Activated CD8-positive, alpha-beta T cell treated with anti-CD3 and anti-CD28 coated beads, Interleukin-2, amount 10 ng/mL, durations not matched to agents 7 days and 5 days (primary cell): Measurements from ENCODE around the gene RPS3. TPM values are rescaled to one million over a fixed set of nuclear protein-coding genes. Genes with fewer than 3 reads are reported as not detected.
"Not testable (repeated sequence)": the region's sequence is repeated elsewhere in the genome, so short reads cannot be mapped to it uniquely, and the experiment has no call there.

ENCODE experiments used
- ATAC-seq: fragments of 150-1000 bp; cut with Tn5 transposase; one replicate; pipeline ENCODE4 v1.10.0; 2021; ENCODE audit warnings: moderate library complexity
- CTCF ChIA-PET: fragments of 350-600 bp; sonication (Branson Sonifier 250); formaldehyde crosslinking; loops from one replicate; lab custom pipeline; 2021; ENCODE audit warnings: antibody characterized with exemption; lab: Charles Lee
- POLR2A ChIA-PET: fragments of 350-600 bp; sonication (Branson Sonifier 250); formaldehyde crosslinking; loops from one replicate; lab custom pipeline; 2021; ENCODE audit warnings: antibody characterized with exemption; lab: Charles Lee
- DNase-seq: peaks from one replicate; pipeline ENCODE4 v3.0.0-alpha.2; 2020
- H3K27ac Mint-ChIP-seq: one replicate; pipeline ENCODE4 v1.8.0; 2021; ENCODE audit warnings: mild to moderate bottlenecking, mixed read lengths
- H3K27me3 Mint-ChIP-seq: one replicate; pipeline ENCODE4 v1.8.0; 2021; ENCODE audit warnings: low read depth, mixed read lengths
- H3K36me3 Mint-ChIP-seq: one replicate; pipeline ENCODE4 v1.8.0; 2021; ENCODE audit warnings: low read depth, mixed read lengths
- H3K4me1 Mint-ChIP-seq: one replicate; pipeline ENCODE4 v1.8.0; 2021; ENCODE audit warnings: low read depth, mixed read lengths
- H3K4me3 Mint-ChIP-seq: one replicate; pipeline ENCODE4 v1.8.0; 2021; ENCODE audit warnings: mild to moderate bottlenecking, mixed read lengths
- H3K9me3 Mint-ChIP-seq: one replicate; pipeline ENCODE4 v1.8.0; 2022; ENCODE audit warnings: mixed read lengths; ENCODE audit not compliant: insufficient read depth
- total RNA-seq, 2 experiments: library from RNA; stranded (reverse); gene quantifications; one replicate each; pipeline ENCODE4 v1.2.3, GENCODE V29; 2021

Gene RPS3
- total RNA-seq, 2 experiments from 2014 or later: 2,820 to 2,871 TPM

DNA sequence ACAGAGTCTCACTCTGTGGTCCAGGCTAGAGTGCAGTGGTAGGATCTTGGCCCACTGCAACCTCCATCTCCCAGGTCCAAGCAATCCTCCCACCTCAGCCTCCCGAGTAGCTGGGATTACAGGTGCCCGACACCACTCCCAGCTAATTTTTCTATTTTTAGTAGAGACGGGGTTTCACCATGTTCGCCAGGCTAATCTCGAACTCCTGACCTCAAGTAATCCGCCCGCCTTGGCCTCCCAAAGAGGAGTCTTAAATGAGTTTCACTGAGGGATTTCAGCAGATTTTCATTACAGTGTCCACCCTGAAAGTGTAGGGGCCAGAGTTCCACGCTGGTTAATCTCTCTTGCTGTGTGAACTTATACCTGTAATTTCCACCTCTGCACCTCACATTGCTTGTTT is 412 bp upstream of the RPS3 start:
- POLR2A ChIA-PET: interaction anchor here (1.3 kb wide), 1 partner anchor 10 kb away, joined by 5 read pairs; no protein-coding TSS in a partner anchor

GRCh38 chr11:75400146-75400865 is 988 bp downstream of the RPS3 start:
- Mint-ChIP-seq H3K4me3 (peak overlapping the region; percentile 96), H3K27me3 (peaks cover 5% of the 10 kb centered on the region), H3K36me3 (peaks cover 56% of the 10 kb centered on the region), H3K9me3 (no peaks in the 10 kb centered on the region), H3K27ac (peak overlapping the region; percentile 98), H3K4me1 (peaks cover 50% of the 10 kb centered on the region)
- DNase-seq (peak; percentile 26), ATAC-seq (peak; percentile 5)
- CTCF ChIA-PET: interaction anchor here (0.5 to 3.3 kb wide), 16 partner anchors 8 to 159 kb away, joined by 3 to 21 read pairs (median 3); no protein-coding TSS in a partner anchor
- POLR2A ChIA-PET: interaction anchor here (0.6 to 1.5 kb wide), 10 partner anchors 8 to 238 kb away, joined by 3 to 7 read pairs (median 4); no protein-coding TSS in a partner anchor

More for the DNA sequence above, 412 bp upstream of the RPS3 start:
- DNase-seq: no peak
- H3K4me3 Mint-ChIP-seq: peak overlapping the region; percentile 96
- H3K4me1 Mint-ChIP-seq: peaks cover 43% of the 10 kb centered on the region
- peak overlapping the region; percentile 98 for H3K27ac Mint-ChIP-seq
- H3K36me3 Mint-ChIP-seq: peaks cover 43% of the 10 kb centered on the region
- no peaks in the 10 kb centered on the region for H3K9me3 Mint-ChIP-seq
- H3K27me3 Mint-ChIP-seq: peaks cover 9% of the 10 kb centered on the region
- no peak for ATAC-seq
- CTCF ChIA-PET: interaction anchor here (1.0 to 3.0 kb wide), 7 partner anchors 9 to 133 kb away, joined by 3 to 13 read pairs (median 4); no protein-coding TSS in a partner anchor

- ChIA-PET POLR2A (no interaction called here), CTCF (interaction anchor here (1.0 to 3.3 kb wide), 4 partner anchors 14 to 132 kb away, joined by 3 to 21 read pairs (median 10); partner anchors contain the start of gene ARRB1)
- DNase-seq: no peak
- Mint-ChIP-seq H3K36me3 (peaks cover 72% of the 10 kb centered on the region), H3K27me3 (no peaks in the 10 kb centered on the region), H3K4me3 (peak overlapping the region; percentile 96), H3K9me3 (no peaks in the 10 kb centered on the region), H3K4me1 (peaks cover 53% of the 10 kb centered on the region), H3K27ac (peak overlapping the region; percentile 73)
- no peak for ATAC-seq
Measured at GRCh38 chr11:75402002-75402773, 2.9 kb downstream of the RPS3 start.

- ChIA-PET POLR2A (interaction anchor here (1.1 kb wide), 1 partner anchor 10 kb away, joined by 3 read pairs; no protein-coding TSS in a partner anchor), CTCF (interaction anchor here (0.7 to 1.0 kb wide), 2 partner anchors 52 to 129 kb away, joined by 3 read pairs; partner anchors contain the start of gene ARRB1)
- ATAC-seq (no peak), DNase-seq (no peak)
- peaks cover 56% of the 10 kb centered on the region for H3K4me1 Mint-ChIP-seq
- no peaks in the 10 kb centered on the region for H3K9me3 Mint-ChIP-seq
- H3K27ac Mint-ChIP-seq: peak overlapping the region; percentile 6
- H3K4me3 Mint-ChIP-seq: peak overlapping the region; percentile 96
- H3K36me3 Mint-ChIP-seq: peaks cover 77% of the 10 kb centered on the region
- no peaks in the 10 kb centered on the region for H3K27me3 Mint-ChIP-seq
Measured at GRCh38 chr11:75403037-75403436, 3.7 kb downstream of the RPS3 start.

DNA sequence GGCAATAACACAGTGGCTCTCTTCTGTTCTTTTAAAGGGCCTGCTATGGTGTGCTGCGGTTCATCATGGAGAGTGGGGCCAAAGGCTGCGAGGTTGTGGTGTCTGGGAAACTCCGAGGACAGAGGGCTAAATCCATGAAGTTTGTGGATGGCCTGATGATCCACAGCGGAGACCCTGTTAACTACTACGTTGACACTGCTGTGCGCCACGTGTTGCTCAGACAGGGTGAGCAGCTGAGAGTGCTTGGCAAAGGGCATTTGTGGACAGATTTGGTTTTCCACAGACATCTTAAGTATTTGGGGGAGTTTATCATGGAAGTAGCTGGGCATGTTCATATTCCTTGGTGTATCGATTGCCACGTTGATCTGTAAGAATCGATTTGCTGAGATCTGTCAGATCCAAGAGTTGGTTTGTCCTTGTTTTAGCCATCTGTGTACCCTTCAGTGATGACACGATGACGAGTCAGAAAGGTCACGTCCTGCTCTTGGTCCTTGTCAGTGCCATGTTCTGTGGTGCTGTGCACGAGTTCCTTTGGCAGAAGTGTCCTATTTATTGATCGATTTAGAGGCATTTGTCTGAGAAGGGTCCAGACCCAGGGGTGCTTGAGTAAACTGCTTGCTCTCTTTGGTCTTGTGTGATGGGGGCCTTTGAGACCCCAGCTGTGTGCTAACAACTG is 4.8 kb downstream of the RPS3 start:
- H3K9me3 Mint-ChIP-seq: no peaks in the 10 kb centered on the region
- DNase-seq: no peak
- H3K4me3 Mint-ChIP-seq: no peak overlapping the region
- no peak for ATAC-seq
- ChIA-PET POLR2A (interaction anchor here (0.9 to 1.1 kb wide), 2 partner anchors 9 to 13 kb away, joined by 3 read pairs; no protein-coding TSS in a partner anchor), CTCF (interaction anchor here (1.1 kb wide), 1 partner anchor 19 kb away, joined by 4 read pairs; no protein-coding TSS in a partner anchor)
- peak overlapping the region; percentile 35 for H3K27ac Mint-ChIP-seq
- H3K36me3 Mint-ChIP-seq: peaks cover 85% of the 10 kb centered on the region
- H3K4me1 Mint-ChIP-seq: peaks cover 49% of the 10 kb centered on the region
- H3K27me3 Mint-ChIP-seq: no peaks in the 10 kb centered on the region

DNA sequence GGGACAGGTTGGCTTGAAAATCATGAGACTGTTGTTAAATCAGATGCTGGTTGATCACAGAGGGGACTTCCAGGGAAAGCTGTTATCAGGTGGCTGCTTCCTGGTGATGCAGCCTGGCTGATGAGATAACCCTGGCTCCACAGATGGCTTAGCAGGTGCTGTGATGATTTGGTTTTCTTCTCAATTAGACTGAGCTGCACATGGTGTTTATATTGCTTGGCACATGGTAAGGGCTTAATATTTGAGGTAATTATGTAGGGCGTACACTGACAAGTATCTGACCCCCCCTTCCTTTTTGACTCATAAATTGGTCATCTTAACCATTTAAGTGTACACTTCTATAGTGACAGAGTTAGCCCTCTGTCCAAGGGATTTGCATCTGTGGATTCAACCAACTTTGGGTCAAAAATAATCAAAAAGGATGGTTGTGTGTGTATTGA is 7.0 kb downstream of the RPS3 start:
- Mint-ChIP-seq H3K4me1 (peaks cover 41% of the 10 kb centered on the region), H3K4me3 (no peak overlapping the region), H3K36me3 (peaks cover 67% of the 10 kb centered on the region), H3K9me3 (no peaks in the 10 kb centered on the region), H3K27me3 (no peaks in the 10 kb centered on the region), H3K27ac (no peak overlapping the region)
- ChIA-PET POLR2A (no interaction called here), CTCF (interaction anchor here (0.7 to 1.3 kb wide), 4 partner anchors 11 to 125 kb away, joined by 3 to 6 read pairs (median 4); no protein-coding TSS in a partner anchor)
- DNase-seq (no peak), ATAC-seq (no peak)

DNA sequence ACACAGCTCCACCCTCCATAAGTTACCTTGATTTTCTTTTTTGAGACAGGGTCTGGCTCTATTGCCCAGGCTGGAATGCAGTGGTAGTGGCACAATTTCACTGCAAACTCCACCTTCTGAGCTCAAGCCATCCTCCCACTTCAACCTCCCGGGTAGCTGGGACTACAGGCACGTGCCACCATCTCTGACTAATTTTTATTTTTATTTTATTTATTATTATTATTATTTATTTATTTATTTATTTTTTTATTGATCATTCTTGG is 9.6 kb downstream of the RPS3 start:
- ATAC-seq (no peak), DNase-seq (no peak)
- Mint-ChIP-seq H3K36me3 (peaks cover 55% of the 10 kb centered on the region), H3K9me3 (no peaks in the 10 kb centered on the region), H3K27me3 (no peaks in the 10 kb centered on the region), H3K4me3 (no peak overlapping the region), H3K4me1 (peaks cover 16% of the 10 kb centered on the region), H3K27ac (no peak overlapping the region)
- CTCF ChIA-PET: interaction anchor here (0.6 to 2.4 kb wide), 9 partner anchors 10 to 157 kb away, joined by 3 to 12 read pairs (median 5); partner anchors contain the start of genes ARRB1, GDPD5 and RPS3
- POLR2A ChIA-PET: interaction anchor here (1.2 kb wide), 1 partner anchor 9 kb away, joined by 4 read pairs; no protein-coding TSS in a partner anchor

- H3K4me1 Mint-ChIP-seq, ATAC-seq, H3K4me3 Mint-ChIP-seq, H3K9me3 Mint-ChIP-seq, H3K27me3 Mint-ChIP-seq, POLR2A ChIA-PET, H3K27ac Mint-ChIP-seq, CTCF ChIA-PET, DNase-seq: not testable (repeated sequence)
- peaks cover 49% of the 10 kb centered on the region for H3K36me3 Mint-ChIP-seq
Measured at GRCh38 chr11:75409971-75410370, 10.7 kb downstream of the RPS3 start.

DNA sequence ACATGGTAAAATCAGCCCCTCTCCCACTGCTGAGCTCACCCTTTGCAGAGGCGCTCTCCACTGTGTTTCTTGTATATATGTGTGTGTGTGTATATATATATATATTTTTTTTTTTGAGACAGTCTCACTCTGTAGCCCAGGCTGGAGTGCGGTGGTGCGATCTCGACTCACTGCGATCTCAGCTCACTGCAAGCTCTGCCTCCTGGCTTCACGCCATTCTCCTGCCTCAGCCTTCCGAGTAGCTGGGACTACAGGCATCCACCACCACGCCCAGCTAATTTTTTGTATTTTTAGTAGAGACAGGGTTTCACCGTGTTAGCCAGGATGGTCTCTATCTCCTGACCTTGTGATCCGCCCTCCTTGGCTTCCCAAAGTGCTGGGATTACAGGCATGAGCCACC is 13.8 kb downstream of the RPS3 start:
- H3K27me3 Mint-ChIP-seq, H3K4me3 Mint-ChIP-seq, DNase-seq, H3K4me1 Mint-ChIP-seq, H3K27ac Mint-ChIP-seq, H3K9me3 Mint-ChIP-seq, ATAC-seq: not testable (repeated sequence)
- peaks cover 34% of the 10 kb centered on the region for H3K36me3 Mint-ChIP-seq
- ChIA-PET POLR2A (interaction anchor here (0.6 to 1.2 kb wide), 2 partner anchors 10 to 23 kb away, joined by 3 read pairs; no protein-coding TSS in a partner anchor), CTCF (interaction anchor here (0.8 kb wide), 1 partner anchor 115 kb away, joined by 3 read pairs; no protein-coding TSS in a partner anchor)

DNA sequence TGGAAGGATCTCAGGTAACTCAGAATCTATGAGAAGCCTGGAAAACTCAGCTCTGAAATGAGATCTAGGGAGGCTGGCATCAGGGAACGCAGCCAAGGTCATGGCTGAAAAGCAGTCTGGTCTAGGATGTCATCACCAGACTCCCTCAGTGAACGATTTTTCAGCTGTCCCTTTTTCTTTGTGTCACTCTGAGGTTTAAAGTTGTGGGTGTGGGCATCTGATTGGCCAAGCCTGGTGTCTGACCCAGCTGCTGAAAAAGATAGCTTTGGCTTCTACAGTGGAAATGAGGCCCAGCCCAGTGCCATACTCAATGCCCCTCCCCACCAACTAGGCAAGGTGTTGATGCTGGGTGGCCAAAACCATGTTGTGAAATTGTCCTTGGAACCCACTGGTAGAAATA is 14.5 kb downstream of the RPS3 start:
- Mint-ChIP-seq H3K36me3 (peaks cover 28% of the 10 kb centered on the region), H3K4me1 (no peaks in the 10 kb centered on the region), H3K27me3 (no peaks in the 10 kb centered on the region), H3K4me3 (no peak overlapping the region), H3K9me3 (no peaks in the 10 kb centered on the region), H3K27ac (no peak overlapping the region)
- ChIA-PET CTCF (interaction anchor here (0.8 to 2.0 kb wide), 2 partner anchors 12 to 114 kb away, joined by 3 to 6 read pairs; no protein-coding TSS in a partner anchor), POLR2A (interaction anchor here (1.2 kb wide), 1 partner anchor 11 kb away, joined by 3 read pairs; no protein-coding TSS in a partner anchor)
- no peak for ATAC-seq
- no peak for DNase-seq
